Stimulated activated CD8-positive, alpha-beta memory T cell treated with anti-CD3 and anti-CD28 coated beads, Interleukin-7, amount 100 ng/mL, for 4 hours (primary cell): ENCODE measurements around the gene PPP1R10.
A peak's percentile ranks its signal among the peaks of the same experiment; 100 is the strongest.

Experiments used
- DNase-seq, 2 donors: peaks; one replicate each; pipeline ENCODE4 v3.0.0-alpha.2; 2020; ENCODE audit warnings: low read depth in 2 of 2

The PPP1R10 gene

DNA sequence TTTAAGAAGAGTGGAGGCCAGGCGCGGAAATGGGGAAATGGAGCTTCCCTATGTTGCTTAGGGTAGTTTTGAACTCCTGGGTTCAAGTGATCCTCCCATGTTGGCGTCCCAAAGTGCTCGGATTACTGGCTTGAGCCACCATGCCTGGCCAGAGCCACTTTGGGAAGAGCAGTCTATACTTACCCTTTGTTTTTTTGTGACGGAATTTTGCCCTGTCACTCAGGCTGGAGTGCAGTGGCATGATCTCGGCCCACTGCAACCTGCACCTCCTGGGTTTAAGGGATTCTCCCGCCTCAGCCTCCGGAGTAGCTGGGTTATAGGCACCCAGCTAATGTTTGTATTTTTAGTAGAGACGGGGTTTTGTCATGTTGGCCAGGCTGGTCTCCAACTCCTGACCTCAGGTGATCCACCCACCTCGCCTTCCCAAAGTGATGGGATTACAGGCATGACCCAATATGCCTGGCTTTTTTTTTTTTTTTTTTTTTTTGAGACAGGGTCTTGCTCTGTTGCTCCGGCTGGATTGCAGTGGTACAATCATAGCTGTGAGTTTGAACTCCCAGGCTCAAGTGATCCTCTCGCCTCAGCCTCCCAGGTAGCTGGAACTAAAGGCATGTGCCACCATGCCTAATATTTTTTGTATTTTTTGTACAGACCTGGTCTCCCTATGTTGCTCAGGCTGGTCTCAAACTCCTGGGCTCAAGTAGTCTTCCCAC is 18.0 kb downstream of the PPP1R10 start:
- no peak for DNase-seq

DNA sequence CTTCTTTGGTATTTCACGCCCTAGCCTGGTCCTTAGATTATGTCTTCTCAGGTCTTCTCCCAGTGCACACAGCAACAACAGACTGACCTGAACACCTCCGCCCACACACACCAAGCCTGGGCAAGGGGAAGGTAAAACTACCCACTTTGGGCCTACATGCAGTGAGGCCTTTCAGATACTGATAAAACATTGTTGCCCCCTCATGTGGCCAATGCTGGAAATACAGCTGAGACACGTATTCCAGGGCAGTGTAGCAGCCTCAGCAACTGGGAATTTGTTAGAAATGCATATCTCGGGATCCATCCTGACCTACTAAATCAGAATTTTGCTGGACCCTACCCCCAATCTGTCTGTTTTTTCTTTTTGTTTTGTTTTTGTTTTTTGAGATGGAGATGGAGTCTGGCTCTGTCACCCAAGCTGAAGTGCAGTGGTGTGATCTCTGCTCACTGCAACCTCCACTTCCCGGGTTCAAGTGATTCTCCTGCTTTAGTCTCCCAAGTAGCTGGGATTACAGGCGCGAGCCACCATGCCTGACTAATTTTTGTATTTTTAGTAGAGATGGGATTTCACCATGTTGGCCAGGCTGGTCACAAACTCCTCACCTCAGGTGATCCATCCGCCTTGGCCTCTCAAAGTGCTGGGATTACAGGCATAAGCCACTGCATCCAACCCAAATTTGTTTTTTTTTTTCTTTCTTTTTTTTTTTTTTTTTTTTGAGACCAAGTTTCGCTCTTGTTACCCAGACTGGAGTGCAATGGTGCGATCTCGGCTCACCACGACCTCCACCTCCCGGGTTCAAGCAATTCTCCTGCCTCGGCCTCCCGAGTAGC is 19.5 kb downstream of the PPP1R10 start:
- peak; percentile 51 to 63 for DNase-seq

DNA sequence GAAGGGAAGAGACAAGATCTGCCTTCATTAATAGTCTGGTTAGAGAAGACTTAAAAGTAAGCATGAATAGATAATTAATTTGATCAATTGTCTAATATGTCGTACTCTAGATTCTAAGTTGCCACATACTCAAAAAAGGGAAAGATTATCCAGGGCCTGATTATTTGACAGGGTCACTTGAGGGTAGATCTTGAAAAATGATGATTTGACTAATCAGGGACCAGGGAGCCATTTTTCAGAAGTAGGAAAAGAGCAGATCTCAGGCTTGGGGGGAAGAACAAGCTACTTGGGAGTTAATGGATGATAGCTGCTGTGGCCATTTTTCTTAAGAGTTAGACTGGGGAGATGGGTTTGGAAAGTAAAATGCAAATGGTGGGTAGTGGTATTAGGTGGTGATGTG is 24.8 kb downstream of the PPP1R10 start:
- DNase-seq: no peak

DNA sequence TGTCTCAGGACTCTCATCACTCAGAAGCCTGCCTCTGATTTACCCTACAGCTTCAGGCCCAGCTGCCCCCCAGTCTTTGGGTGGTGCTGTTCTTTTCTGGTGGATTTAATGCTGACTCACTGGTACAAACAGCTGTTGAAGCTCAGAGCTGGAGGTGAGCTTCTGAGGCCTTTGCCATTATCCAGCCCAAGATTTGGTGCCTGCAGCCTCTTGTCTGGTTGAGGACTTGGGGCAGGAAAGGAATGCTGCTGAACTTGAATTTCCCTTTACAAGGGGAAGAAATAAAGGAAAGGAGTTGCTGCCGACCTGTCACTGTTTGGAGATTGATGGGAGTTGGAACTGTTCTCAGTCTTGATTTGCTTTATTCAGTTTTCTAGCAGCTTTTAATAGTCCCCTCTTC is 26.0 kb downstream of the PPP1R10 start:
- no peak for DNase-seq

DNA sequence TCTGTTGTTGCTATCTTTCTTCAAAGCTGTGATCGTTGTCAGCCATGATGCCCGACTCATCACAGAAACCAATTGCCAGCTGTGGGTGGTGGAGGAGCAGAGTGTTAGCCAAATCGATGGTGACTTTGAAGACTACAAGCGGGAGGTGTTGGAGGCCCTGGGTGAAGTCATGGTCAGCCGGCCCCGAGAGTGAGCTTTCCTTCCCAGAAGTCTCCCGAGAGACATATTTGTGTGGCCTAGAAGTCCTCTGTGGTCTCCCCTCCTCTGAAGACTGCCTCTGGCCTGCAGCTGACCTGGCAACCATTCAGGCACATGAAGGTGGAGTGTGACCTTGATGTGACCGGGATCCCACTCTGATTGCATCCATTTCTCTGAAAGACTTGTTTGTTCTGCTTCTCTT is 26.5 kb downstream of the PPP1R10 start:
- no peak for DNase-seq

DNA sequence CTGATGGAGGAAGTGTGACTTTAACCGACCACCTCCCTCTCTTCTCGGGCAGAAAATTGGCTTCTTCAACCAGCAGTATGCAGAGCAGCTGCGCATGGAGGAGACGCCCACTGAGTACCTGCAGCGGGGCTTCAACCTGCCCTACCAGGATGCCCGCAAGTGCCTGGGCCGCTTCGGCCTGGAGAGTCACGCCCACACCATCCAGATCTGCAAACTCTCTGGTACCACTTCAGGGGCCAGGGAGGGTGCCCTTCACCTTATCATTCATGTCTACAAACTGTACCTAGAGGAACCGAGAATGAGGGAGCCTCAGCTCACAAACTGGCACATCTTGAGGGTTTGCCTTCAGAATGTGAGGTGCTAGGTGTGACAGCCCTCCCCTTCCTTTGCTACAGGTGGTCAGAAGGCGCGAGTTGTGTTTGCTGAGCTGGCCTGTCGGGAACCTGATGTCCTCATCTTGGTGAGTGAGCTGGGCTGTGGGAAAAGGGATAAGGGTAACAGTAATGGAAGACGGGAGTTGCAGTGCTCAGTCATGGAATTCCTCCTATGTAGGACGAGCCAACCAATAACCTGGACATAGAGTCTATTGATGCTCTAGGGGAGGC is 27.2 kb downstream of the PPP1R10 start:
- no peak for DNase-seq

DNA sequence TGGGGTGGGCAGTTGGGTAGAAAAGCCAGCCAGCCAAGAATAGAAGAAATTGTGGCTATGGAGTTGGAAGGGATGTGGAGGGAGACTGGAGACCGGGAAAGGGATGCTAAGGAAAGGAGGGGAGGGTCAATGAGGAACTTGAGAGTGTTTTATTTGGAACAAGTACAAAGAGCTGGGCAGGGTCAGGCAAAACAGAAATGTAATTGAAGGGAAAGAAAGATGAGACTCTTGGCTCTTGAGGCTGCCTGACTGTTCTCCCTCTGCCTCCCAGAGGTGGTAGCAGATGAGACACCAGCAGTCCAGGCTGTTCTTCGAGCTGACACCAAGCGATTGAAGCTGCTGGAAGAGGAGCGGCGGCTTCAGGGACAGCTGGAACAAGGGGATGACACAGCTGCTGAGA is 33.1 kb downstream of the PPP1R10 start:
- DNase-seq: no peak

DNA sequence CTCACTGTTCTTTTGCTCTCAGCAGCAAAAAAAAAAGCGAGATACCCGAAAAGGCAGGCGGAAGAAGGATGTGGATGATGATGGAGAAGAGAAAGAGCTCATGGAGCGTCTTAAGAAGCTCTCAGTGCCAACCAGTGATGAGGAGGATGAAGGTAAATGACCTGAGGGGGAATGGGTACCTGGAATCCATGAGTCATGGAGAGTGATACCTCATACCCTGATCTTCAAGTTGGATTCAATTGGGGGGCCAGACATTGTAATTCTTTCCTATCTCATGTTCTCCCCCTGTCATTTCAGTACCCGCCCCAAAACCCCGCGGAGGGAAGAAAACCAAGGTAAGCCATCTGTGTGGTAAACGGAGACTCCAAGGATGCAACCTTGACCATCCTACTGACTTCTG is 39.0 kb downstream of the PPP1R10 start:
- no peak for DNase-seq

DNA sequence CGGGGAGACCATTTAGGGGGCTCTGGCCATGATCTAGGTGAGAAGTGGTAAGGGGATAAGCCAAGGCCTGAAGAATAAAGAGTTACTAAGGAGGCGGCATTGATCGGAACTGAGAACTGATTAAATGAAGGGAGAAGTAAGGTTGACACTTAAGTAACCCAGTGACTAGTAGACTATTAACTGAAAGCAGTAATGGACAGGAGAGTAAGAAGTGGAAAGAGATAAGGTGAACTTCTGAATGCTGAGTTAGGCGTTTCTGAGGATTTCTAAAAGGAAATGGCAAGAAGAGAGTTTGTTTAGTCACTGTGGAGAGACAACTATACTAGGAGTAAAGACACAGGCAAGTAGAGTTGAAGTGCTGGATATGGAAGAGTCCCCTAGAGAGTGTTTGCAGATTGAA is 43.9 kb downstream of the PPP1R10 start:
- no peak for DNase-seq

DNA sequence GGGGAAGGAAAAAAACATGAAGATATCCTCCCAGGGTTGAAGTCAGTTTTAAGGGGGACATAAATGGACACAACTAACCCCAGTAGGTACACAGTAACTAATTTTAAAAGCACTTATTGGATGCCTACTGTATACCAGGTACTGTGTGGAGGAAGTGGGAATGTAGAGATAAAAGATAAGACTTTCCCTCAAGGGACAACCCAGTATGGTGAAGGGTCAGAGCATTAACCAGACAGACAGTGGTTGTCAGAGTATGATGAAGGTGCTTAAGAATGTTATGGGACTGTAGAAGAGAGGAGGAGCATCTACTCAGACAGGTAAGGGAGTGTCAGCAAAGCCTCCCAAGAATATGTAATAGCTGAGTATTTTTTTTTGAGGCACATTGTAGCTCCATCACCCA is 44.9 kb downstream of the PPP1R10 start:
- DNase-seq: no peak

DNA sequence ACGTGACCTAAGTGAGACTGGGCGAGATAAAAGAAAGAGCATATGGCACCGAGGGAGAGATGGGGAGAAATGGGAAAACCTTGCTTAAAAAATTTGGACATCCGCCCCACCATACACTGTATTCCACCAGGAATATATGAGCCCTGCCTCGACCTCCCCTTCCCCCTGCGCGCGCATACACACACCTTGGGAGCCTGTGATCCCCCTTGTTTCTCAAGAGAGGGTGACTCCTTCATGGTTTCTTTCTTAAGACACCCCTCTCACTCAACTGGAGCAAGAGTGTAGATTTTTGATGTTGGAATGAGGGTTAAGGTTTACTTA is 45.3 kb downstream of the PPP1R10 start:
- no peak for DNase-seq

DNA sequence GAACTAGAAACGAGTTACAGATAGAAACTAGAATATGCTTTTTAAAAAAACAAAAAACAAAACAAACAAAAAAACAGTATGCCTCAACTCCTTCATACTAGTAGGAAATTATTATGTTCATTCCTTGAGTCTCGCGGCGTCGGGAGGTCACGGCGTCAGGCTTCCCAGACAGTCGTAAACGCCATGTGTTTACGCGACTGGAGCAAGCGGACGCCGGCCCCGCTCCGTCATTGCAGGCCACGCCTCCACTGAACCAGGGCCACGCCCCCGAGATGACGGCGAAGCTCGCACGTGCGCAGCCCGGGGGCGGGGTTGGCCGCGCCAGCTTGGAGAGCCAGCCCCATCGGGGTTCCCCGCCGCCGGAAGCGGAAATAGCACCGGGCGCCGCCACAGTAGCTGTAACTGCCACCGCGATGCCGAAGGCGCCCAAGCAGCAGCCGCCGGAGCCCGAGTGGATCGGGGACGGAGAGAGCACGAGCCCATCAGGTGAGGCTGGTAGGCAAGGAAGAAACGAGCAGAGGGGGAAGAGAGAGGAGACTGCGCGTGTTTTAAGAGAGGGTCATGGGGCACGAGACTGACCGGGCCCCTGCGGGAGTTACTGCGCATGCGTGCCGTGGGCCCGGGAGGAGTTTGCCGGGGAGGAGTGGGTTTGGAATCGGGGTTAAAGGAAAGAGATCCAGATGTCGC is 45.8 kb downstream of the PPP1R10 start, which contains the start of gene ABCF1:
Gene ABCF1 (plus strand): TSS at position 368 of the 687 bp plus-strand sequence. CDS start 46 bp downstream, at position 414.
- peak; percentile 96 to 99 for DNase-seq

DNA sequence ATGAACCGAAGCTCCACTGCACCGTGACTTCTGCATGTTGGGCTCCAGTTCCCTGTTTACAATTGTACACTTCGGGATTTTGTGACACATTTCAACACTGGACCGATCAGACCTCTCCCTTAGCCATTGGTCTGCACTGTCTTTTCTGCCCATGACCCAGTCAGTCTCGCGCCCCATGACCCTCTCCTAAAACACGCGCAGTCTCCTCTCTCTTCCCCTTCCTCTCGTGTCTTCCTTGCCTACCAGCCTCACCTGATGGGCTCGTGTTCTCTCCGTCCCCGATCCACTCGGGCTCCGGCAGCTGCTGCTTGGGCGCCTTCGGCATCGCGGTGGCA is 46.3 kb downstream of the PPP1R10 start:
- no peak for DNase-seq

DNA sequence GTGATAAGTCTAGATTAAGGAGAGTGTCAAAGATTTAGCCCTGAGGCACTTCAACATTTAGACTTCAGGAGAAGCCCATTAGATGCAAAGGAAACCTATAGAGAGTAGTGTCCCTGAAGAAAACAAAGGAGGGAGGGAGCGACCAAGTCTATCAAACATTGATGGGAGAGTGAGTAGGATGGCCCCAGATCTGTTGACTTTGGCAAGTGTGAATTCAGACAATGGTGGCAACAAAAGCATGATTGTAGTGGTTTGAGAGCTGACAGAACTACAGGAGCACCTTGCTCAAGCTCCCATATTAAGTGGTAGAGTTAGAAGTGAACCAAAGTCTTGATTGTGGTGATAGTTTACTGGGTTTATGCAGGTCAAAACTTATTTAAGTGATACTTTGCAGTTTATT is 46.8 kb downstream of the PPP1R10 start:
- DNase-seq: no peak

DNA sequence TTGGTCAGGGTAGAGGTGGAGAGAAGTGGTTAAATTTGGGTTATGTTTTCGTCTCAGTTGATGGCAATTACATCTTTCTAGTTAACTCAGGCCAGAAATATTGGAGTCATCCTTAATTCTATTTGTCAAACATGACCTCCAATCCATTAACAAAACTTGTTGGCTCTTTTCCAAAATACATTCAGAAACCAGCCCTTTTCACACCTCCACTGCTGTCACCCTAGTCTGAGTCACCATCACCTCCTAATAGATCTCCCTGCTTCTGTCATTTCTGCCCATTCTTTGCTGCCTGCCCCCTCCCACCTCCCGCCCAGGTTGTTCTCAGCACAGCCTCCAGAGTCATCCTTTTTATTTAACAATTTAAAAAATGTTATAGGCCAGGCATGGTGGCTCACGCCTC is 48.8 kb downstream of the PPP1R10 start:
- DNase-seq: peak; percentile 17 to 27

DNA sequence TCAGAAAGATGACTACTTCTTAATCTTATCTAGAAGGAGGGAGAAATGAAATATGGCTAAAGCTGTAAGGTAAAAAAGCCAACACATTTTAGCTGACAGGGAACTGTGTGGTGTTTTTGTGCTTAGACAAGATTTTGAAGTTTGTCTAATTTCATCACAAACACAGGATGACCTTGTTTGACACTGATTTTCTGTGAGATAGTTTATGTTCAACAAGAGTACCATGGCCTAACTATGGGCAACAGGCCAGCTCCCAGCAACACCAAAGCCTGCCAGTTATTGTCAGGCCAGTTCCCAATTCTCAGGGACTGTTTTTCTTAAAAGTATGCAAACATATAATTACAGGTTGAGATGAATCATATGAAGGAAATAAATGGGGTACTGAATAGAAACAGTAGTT is 51.3 kb downstream of the PPP1R10 start:
- DNase-seq: no peak

DNA sequence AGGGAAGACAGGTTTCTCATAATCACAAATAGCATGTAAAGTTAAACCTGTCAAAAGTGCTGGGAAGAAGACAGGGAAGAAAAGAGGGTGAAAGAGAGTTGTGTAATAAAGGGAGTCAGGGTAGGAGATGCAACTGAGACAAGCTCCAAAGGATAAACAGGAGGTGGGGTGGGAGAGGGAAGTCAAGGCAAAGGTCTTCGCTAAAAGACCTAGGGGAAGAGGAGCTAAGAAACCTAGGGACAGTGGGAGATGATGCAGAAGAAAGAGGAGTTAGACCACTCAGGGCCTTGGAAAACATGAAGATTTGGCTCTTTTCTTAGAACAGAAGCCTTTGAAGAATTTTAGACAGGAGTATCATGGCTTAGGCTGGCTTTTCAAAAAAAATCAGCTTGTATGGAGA is 52.9 kb downstream of the PPP1R10 start:
- DNase-seq: no peak

DNA sequence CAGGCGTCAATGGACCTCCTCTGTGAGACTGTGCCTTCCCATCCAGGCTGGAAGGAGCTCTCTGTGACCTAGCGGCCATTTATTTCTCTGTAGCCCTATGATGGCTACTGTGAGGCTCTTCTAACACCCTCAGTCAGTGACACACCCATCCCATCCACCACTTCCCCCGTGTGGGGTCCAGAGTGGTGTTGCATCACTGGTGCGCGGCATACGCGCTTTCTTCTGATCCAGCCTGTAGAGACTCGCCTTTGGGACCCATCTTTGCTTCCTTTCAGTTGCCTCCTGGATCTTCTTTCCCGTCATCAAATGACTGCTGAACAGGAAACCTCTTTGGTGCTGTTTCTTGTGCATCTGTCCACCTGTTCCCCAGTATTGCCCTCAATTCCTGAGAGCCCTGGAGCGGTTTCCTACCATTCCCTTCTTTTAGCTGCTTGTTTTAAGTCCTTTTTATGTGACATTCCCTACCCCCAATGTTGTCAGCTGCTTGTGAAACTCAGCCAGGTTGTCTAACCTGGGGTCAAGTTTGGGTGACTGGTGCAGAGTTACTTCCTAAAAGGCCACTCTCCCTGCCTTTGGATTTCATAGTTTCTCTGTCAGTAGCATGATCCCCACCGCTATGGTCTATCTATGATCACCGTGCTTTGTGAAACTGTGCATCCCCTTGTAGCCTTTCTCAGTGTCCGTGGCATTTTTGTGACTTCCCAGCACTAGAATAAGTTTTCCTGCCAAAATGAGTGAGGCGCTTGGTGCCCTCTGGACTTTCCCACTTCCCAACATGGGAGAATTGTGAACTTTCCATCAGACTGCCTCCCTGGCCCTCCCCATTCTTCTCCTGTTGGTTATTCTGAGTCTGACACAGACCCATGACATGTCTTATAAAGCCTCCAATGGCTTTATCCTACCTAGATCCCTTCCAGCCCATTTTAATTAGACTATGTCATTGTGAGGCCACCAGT is 54.3 kb downstream of the PPP1R10 start:
- no peak for DNase-seq

DNA sequence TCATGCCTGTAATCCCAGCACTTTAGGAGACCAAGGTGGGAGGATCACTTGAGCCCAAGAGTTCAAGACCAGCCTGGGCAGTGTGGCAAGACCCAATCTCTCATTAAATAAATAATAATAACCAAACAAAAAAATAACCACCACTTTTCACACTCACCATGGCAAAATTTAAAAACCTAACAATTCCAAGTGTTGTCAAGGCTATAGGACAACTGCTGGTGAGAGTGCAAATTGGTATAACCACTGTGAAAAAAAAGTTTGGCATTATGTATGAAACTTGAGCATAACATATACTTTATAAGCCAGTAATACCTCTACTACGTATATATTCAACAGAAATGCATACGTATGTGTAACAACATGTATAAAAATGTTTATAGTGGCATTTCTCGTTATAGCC is 56.1 kb downstream of the PPP1R10 start:
- DNase-seq: no peak

DNA sequence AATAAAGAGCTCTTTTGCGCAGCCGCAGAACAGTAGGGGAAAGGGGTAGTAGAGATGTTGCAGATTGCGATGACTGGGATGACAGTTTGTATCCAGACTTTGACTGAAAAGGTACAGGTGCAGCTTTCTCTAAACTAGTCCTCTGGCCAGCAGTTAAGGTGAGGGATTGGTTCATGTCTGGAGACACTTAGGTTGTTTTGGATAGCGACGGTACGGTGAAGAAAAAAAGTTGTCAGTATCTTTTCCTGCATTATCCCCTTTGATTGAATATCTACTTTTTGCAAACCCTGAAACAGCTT is 59.4 kb downstream of the PPP1R10 start:
- DNase-seq: no peak

DNA sequence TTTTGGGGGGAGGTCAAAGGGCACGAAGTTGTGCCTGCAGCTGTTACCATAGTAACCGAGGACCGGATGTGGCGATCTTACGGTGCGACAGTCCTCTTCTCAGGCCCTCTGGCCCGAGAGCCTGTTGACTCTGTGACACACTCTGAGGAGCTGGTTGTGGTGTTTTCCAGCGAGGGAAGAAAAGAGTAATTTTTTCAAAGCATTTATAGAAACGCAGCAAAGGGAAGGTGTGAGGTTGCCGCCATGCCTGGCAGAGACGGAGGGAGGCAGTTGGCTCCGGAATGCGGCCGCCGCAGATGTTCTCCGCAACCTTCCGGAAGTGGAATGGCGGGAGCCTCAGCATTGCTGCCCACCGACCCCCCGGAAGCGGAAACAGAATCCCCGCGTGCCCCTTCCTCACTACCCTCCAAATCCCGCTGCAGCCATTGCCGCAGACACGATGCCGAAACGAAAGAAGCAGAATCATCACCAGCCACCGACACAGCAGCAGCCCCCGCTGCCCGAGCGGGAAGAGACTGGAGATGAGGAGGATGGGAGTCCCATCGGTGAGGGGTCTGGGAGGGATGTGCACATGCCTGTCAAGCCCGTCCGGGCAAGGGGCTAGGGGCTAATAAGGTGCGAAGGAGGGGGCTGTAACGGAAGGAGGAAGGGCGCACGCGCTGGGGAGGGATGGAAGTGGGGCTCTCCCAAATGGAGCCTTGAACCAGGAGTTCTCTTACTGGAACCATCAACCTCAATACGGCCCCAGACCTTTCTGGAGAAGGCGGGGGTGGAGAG is 59.9 kb downstream of the PPP1R10 start, which contains the start of gene PRR3:
Gene PRR3 (plus strand): TSS at position 390 of the 777 bp plus-strand sequence. CDS start 50 bp downstream, at position 440.
- DNase-seq: peak; percentile 75 to 81
